CD14-positive monocyte (primary cell): ENCODE results near the gene GNPTG. TPM values are rescaled to one million over a fixed set of nuclear protein-coding genes. Genes with fewer than 3 reads are reported as not detected.

Experiments used
- DNase-seq, 3 donors: peaks; one replicate each; pipeline ENCODE4 v3.0.0-alpha.2; 2011 to 2022
- H2AFZ ChIP-seq: 2 replicates; pipeline ENCODE4 v1.6.0; 2012; ENCODE audit warnings: mild to moderate bottlenecking, low read depth, low read length, inconsistent platforms; ENCODE audit not compliant: insufficient read depth, poor library complexity, severe bottlenecking
- H3K27ac ChIP-seq, 2 donors: 1 replicate in 1 of 2; 2 replicates in 1 of 2; pipeline ENCODE4 v1.5.1; 2012 to 2013; ENCODE audit warnings: low read length in 2 of 2, control low read depth in 1 of 2, inconsistent platforms in 1 of 2, low read depth in 1 of 2, mild to moderate bottlenecking in 1 of 2
- H3K27me3 ChIP-seq, 2 donors: one replicate each; pipeline versions ENCODE4 v1.6.0 to v1.6.1; 2011 to 2013; ENCODE audit warnings: low read length in 2 of 2; ENCODE audit not compliant: control insufficient read depth in 2 of 2, insufficient read depth in 2 of 2
- H3K36me3 ChIP-seq, 2 donors: replicated peaks in 1 of 2; 1 replicate in 1 of 2; 2 replicates in 1 of 2; pipeline versions ENCODE4 v1.5.1 to v1.6.1; 2012 to 2013; ENCODE audit warnings: low read length in 2 of 2, control low read depth in 1 of 2, inconsistent platforms in 1 of 2, mild to moderate bottlenecking in 1 of 2; ENCODE audit not compliant: insufficient read depth in 2 of 2, control insufficient read depth in 1 of 2
- H3K4me1 ChIP-seq, 2 donors: 1 replicate in 1 of 2; 2 replicates in 1 of 2; pipeline versions ENCODE4 v1.5.1 to v1.6.1; 2012 to 2013; ENCODE audit warnings: low read length in 2 of 2, control low read depth in 1 of 2, inconsistent platforms in 1 of 2, mild to moderate bottlenecking in 1 of 2, moderate library complexity in 1 of 2; ENCODE audit not compliant: insufficient read depth in 2 of 2, control insufficient read depth in 1 of 2
- H3K4me2 ChIP-seq: replicated peaks from 2 replicates; pipeline ENCODE3; 2012; ENCODE audit warnings: low read length, moderate library complexity, mild to moderate bottlenecking; ENCODE audit not compliant: poor library complexity, severe bottlenecking; ENCODE audit errors: extremely low read depth
- H3K4me3 ChIP-seq, 3 experiments: fragments of 200-600 bp in 1 of 3; sonication (generic) in 1 of 3; replicated peaks in 1 of 3; 1 replicate in 2 of 3; 2 replicates in 1 of 3; pipeline ENCODE4 v1.5.1; 2011 to 2013; ENCODE audit warnings: low read length in 3 of 3, mild to moderate bottlenecking in 3 of 3, control low read depth in 2 of 3, low read depth in 2 of 3, inconsistent platforms in 1 of 3, moderate library complexity in 1 of 3
- H3K79me2 ChIP-seq: 2 replicates; pipeline ENCODE4 v1.6.0; 2012; ENCODE audit warnings: mild to moderate bottlenecking, control low read depth, inconsistent platforms, low read length, moderate library complexity; ENCODE audit not compliant: insufficient read depth
- H3K9ac ChIP-seq: 2 replicates; pipeline ENCODE4 v1.6.0; 2017; ENCODE audit warnings: low read length, mild to moderate bottlenecking; ENCODE audit not compliant: insufficient read depth, poor library complexity, severe bottlenecking
- H3K9me3 ChIP-seq, 2 donors: replicated peaks in 1 of 2; 1 replicate in 1 of 2; 2 replicates in 1 of 2; pipeline versions ENCODE4 v1.5.1 to v1.6.1; 2012 to 2013; ENCODE audit warnings: low read length in 2 of 2, control low read depth in 1 of 2; ENCODE audit not compliant: control insufficient read depth in 1 of 2, insufficient read depth in 1 of 2
- H4K20me1 ChIP-seq: 2 replicates; pipeline ENCODE4 v1.6.0; 2012; ENCODE audit warnings: mild to moderate bottlenecking, low read length, control low read depth, moderate library complexity; ENCODE audit not compliant: insufficient read depth
- H3K27ac Mint-ChIP-seq, 7 donors: one replicate each; pipeline ENCODE4 v1.8.0; 2020; ENCODE audit warnings: mild to moderate bottlenecking in 7 of 7, mixed read lengths in 7 of 7, moderate library complexity in 6 of 7, inconsistent platforms in 2 of 7
- H3K27me3 Mint-ChIP-seq, 3 donors: one replicate each; pipeline ENCODE4 v1.8.0; 2021 to 2022; ENCODE audit warnings: low read depth in 3 of 3, mild to moderate bottlenecking in 3 of 3, mixed read lengths in 3 of 3, moderate library complexity in 3 of 3, inconsistent platforms in 1 of 3
- H3K36me3 Mint-ChIP-seq, 2 donors: one replicate each; pipeline ENCODE4 v1.8.0; 2020; ENCODE audit warnings: mixed read lengths in 2 of 2, inconsistent platforms in 1 of 2, mild to moderate bottlenecking in 1 of 2
- H3K4me1 Mint-ChIP-seq: one replicate; pipeline ENCODE4 v1.8.0; 2020; ENCODE audit warnings: mild to moderate bottlenecking, mixed read lengths
- H3K4me3 Mint-ChIP-seq, 2 donors: one replicate each; pipeline ENCODE4 v1.8.0; 2020; ENCODE audit warnings: mild to moderate bottlenecking in 2 of 2, mixed read lengths in 2 of 2, moderate library complexity in 1 of 2
- H3K9me3 Mint-ChIP-seq, 7 donors: one replicate each; pipeline ENCODE4 v1.8.0; 2020 to 2022; ENCODE audit warnings: mixed read lengths in 7 of 7, mild to moderate bottlenecking in 6 of 7, moderate library complexity in 6 of 7, inconsistent platforms in 2 of 7
- CTCF ChIP-seq: fragments of 200-600 bp; IDR thresholded peaks from one replicate; pipeline ENCODE4 v1.8.0; 2022; ENCODE audit warnings: antibody characterized with exemption, mild to moderate bottlenecking
- WGBS: methylation state at CpG from one replicate; pipeline ENCODE4 v1.1.5; 2013; ENCODE audit warnings: missing lambda C conversion rate; ENCODE audit not compliant: insufficient coverage; 5-methylcytosine and 5-hydroxymethylcytosine counted together
- intact Hi-C, 2 donors: fragments of 100-400 bp; cut with micrococcal nuclease; formaldehyde crosslinking; loops; one replicate each; pipeline versions ENCODE4 v1.15.0 to v1.15.1; 2023
- polyA plus RNA-seq, 3 donors: library from polyadenylated mRNA; depleted of rRNA in 1 of 3; unstranded in 2 of 3; stranded (reverse) in 1 of 3; fragments of 300-500 nt in 2 of 3; fragments of >200 nt in 1 of 3; fragmentation: Illumina TruSeq in 2 of 3; gene quantifications; 1 replicate in 2 of 3; 2 replicates in 1 of 3; pipeline ENCODE4 v1.2.3, GENCODE V29; 2012 to 2021

GNPTG gene
- polyA plus RNA-seq, 3 donors, result 74.7 to 130 (median 82.5) TPM

GRCh38 chr16:1308977-1309885, 42.5 kb upstream of the GNPTG start, which contains the start of gene UBE2I:
Gene UBE2I (plus strand): TSS chr16:1309636. CDS start chr16:1314031, 4,395 bp downstream.
- Histone ChIP-seq H3K27ac (peak within 1 kb of the TSS; percentile 99 to 100), H3K4me3 (peak within 1 kb of the TSS; percentile 79 to 94 (median 87)), H3K79me2 (peaks cover 44% of the 10 kb centered on the region), H2AFZ (peak within 1 kb of the TSS; percentile 87), H3K4me2 (peak within 1 kb of the TSS; percentile 86), H4K20me1 (peaks cover 44% of the 10 kb centered on the region), H3K4me1 (peaks cover 30 to 33% of the 10 kb centered on the region in 2 donors), H3K27me3 (no peaks in the 10 kb centered on the region), H3K9ac (peak within 1 kb of the TSS; percentile 100), H3K9me3 (no peaks in the 10 kb centered on the region), H3K36me3 (peaks cover 17 to 20% of the 10 kb centered on the region in 2 donors)
- under 1% methylated on average over 112 of the region's 117 CpGs for WGBS
- TF ChIP-seq CTCF, result no peak
- H3K36me3 Mint-ChIP-seq, result peaks cover 5 to 17% of the 10 kb centered on the region in 2 donors
- peak within 1 kb of the TSS; percentile 96 to 100 (median 99) for H3K27ac Mint-ChIP-seq
- H3K9me3 Mint-ChIP-seq, result peaks cover 0 to 2% (median 0%) of the 10 kb centered on the region in 7 donors
- peak within 1 kb of the TSS; percentile 95 to 98 for H3K4me3 Mint-ChIP-seq
- intact Hi-C loops, result loop anchor here in 1 of 2 donors (10.0 kb wide), 1 partner anchor 106 kb away; the partner anchor contains the start of gene UNKL
- H3K27me3 Mint-ChIP-seq, result no peaks in the 10 kb centered on the region
- DNase-seq, result peak; percentile 90 to 98 (median 94)
- H3K4me1 Mint-ChIP-seq, result peaks cover 38% of the 10 kb centered on the region
